Neural cell (in vitro differentiated cells): Measurements from ENCODE around the gene EPB41L2. TPM values are rescaled to one million over a fixed set of nuclear protein-coding genes. Genes with fewer than 3 reads are reported as not detected.

Experiments
- H2AFZ ChIP-seq: fragments of 200-600, 300-800 bp; sonication (generic), shearing (Covaris generic); 2 replicates; pipeline ENCODE4 v1.6.0; 2014; ENCODE audit warnings: low read depth, mild to moderate bottlenecking, antibody characterized with exemption, low read length, moderate library complexity
- H3F3A ChIP-seq: fragments of 200-600 bp; shearing (Covaris generic); 2 replicates; pipeline ENCODE4 v1.6.1; 2016; ENCODE audit warnings: mild to moderate bottlenecking, moderate library complexity, mixed read lengths, antibody characterized with exemption, low read length; ENCODE audit not compliant: insufficient read depth, poor library complexity, severe bottlenecking
- H3K27ac ChIP-seq: fragments of 200-600, 300-800 bp; sonication (generic), shearing (Covaris generic); 2 replicates; pipeline ENCODE4 v1.5.1; 2014; ENCODE audit warnings: mild to moderate bottlenecking, low read length, moderate library complexity
- H3K27me3 ChIP-seq: fragments of 300-800, 200-600 bp; sonication (generic), shearing (Covaris generic); 2 replicates; pipeline ENCODE4 v1.6.0; 2014; ENCODE audit warnings: mild to moderate bottlenecking, low read depth, low read length, moderate library complexity; ENCODE audit not compliant: insufficient read depth
- H3K36me3 ChIP-seq: fragments of 300-800, 200-600 bp; sonication (generic), shearing (Covaris generic); 2 replicates; pipeline ENCODE4 v1.5.1; 2014; ENCODE audit warnings: mild to moderate bottlenecking, antibody characterized with exemption, low read length, moderate library complexity; ENCODE audit not compliant: insufficient read depth
- H3K4me2 ChIP-seq: fragments of 300-800, 200-600 bp; sonication (generic), shearing (Covaris generic); 2 replicates; pipeline ENCODE4 v1.6.0; 2014; ENCODE audit warnings: mild to moderate bottlenecking, low read length
- H3K4me3 ChIP-seq: fragments of 300-800, 200-600 bp; sonication (generic), shearing (Covaris generic); 2 replicates; pipeline ENCODE4 v1.5.1; 2014; ENCODE audit warnings: mild to moderate bottlenecking, low read length, moderate library complexity
- H3K79me2 ChIP-seq: fragments of 200-600 bp; shearing (Covaris generic); replicated peaks from 2 replicates; pipeline ENCODE4 v1.6.0; 2014; ENCODE audit warnings: mild to moderate bottlenecking, low read length, moderate library complexity; ENCODE audit not compliant: insufficient read depth
- H3K9ac ChIP-seq: fragments of 300-800, 200-600 bp; sonication (generic), shearing (Covaris generic); 2 replicates; pipeline ENCODE4 v1.6.1; 2016; ENCODE audit warnings: mild to moderate bottlenecking, low read length, mixed read lengths
- H3K9me2 ChIP-seq: fragments of 200-600 bp; shearing (Covaris generic); 2 replicates; pipeline ENCODE4 v1.6.1; 2016; ENCODE audit warnings: mild to moderate bottlenecking, low read length, mixed read lengths; ENCODE audit not compliant: insufficient read depth
- H3K9me3 ChIP-seq: fragments of 200-600, 300-800 bp; sonication (generic), shearing (Covaris generic); 2 replicates; pipeline ENCODE4 v1.6.1; 2016; ENCODE audit warnings: mild to moderate bottlenecking, mixed run types, low read length, moderate library complexity, mixed read lengths
- H4K20me1 ChIP-seq: fragments of 200-600 bp; shearing (Covaris generic); 2 replicates; pipeline ENCODE4 v1.6.1; 2016; ENCODE audit warnings: mild to moderate bottlenecking, mixed run types; ENCODE audit not compliant: insufficient read depth
- CTCF ChIP-seq: fragments of 450-650 bp; IDR thresholded peaks from 2 replicates; pipeline ENCODE4 v1.5.1; 2014; ENCODE audit warnings: antibody characterized with exemption, mild to moderate bottlenecking, moderate library complexity; ENCODE audit not compliant: poor library complexity, severe bottlenecking
- EP300 ChIP-seq: fragments of 450-650 bp; conservative IDR thresholded peaks from 2 replicates; pipeline ENCODE4 v1.6.1; 2014; ENCODE audit warnings: antibody characterized with exemption, mild to moderate bottlenecking, moderate library complexity; ENCODE audit not compliant: poor library complexity, severe bottlenecking
- EZH2 ChIP-seq: fragments of 200-600, 300-800 bp; shearing (Covaris generic), sonication (generic); IDR thresholded peaks from 2 replicates; pipeline ENCODE4 v1.6.1; 2014; ENCODE audit warnings: antibody characterized with exemption, low read length, borderline replicate concordance, mild to moderate bottlenecking; ENCODE audit not compliant: insufficient read depth, poor library complexity, severe bottlenecking
- MXI1 ChIP-seq: fragments of 450-650 bp; conservative IDR thresholded peaks from 2 replicates; pipeline ENCODE4 v1.6.1; 2014; ENCODE audit warnings: antibody characterized with exemption, mild to moderate bottlenecking; ENCODE audit not compliant: poor library complexity, severe bottlenecking
- POLR2AphosphoS5 ChIP-seq: IDR thresholded peaks from 2 replicates; pipeline ENCODE4 v1.6.1; 2012
- RAD21 ChIP-seq: fragments of 450-650 bp; conservative IDR thresholded peaks from 2 replicates; pipeline ENCODE4 v1.6.1; 2014; ENCODE audit warnings: antibody characterized with exemption, mild to moderate bottlenecking, moderate library complexity
- REST ChIP-seq: IDR thresholded peaks from 2 replicates; pipeline ENCODE4 v1.6.1; 2012; ENCODE audit warnings: borderline replicate concordance
- SMC3 ChIP-seq: fragments of 450-650 bp; conservative IDR thresholded peaks from 2 replicates; pipeline ENCODE4 v1.6.1; 2014; ENCODE audit warnings: antibody characterized with exemption, mild to moderate bottlenecking, moderate library complexity; ENCODE audit not compliant: poor library complexity
- TAF1 ChIP-seq: IDR thresholded peaks from 2 replicates; pipeline ENCODE4 v1.6.1; 2012; ENCODE audit warnings: low read depth
- polyA plus RNA-seq: library from polyadenylated mRNA; depleted of rRNA; stranded (reverse); fragments of >200 nt; gene quantifications from 2 replicates; pipeline ENCODE4 v1.2.3, GENCODE V29; 2014

EPB41L2 gene
- polyA plus RNA-seq, 1 donor from 2014 or later, result 13.5 TPM

GRCh38 chr6:131004936-131005335 lies 58.1 kb downstream of the EPB41L2 start:
- Histone ChIP-seq H3F3A (no peaks in the 10 kb centered on the region), H3K9ac (no peak overlapping the region), H3K9me2 (no peaks in the 10 kb centered on the region), H3K4me2 (no peak overlapping the region), H2AFZ (no peak overlapping the region), H3K27me3 (no peaks in the 10 kb centered on the region), H4K20me1 (no peaks in the 10 kb centered on the region), H3K36me3 (no peaks in the 10 kb centered on the region), H3K9me3 (no peaks in the 10 kb centered on the region), H3K27ac (no peak overlapping the region), H3K79me2 (no peaks in the 10 kb centered on the region), H3K4me3 (no peak overlapping the region)
- TF ChIP-seq SMC3, result no peak
- no peak for TF ChIP-seq EP300
- TF ChIP-seq POLR2AphosphoS5, result no peak
- TF ChIP-seq EZH2, result no peak
- no peak for TF ChIP-seq CTCF
- TF ChIP-seq RAD21, result no peak

GRCh38 chr6:131004387-131004755 lies 58.7 kb downstream of the EPB41L2 start:
- Histone ChIP-seq H2AFZ (no peak overlapping the region), H3K4me2 (no peak overlapping the region), H3K9ac (no peak overlapping the region), H3K27me3 (no peaks in the 10 kb centered on the region), H3K9me2 (no peaks in the 10 kb centered on the region), H4K20me1 (no peaks in the 10 kb centered on the region), H3K79me2 (no peaks in the 10 kb centered on the region), H3K36me3 (no peaks in the 10 kb centered on the region), H3K9me3 (no peaks in the 10 kb centered on the region), H3K27ac (no peak overlapping the region), H3F3A (no peaks in the 10 kb centered on the region), H3K4me3 (no peak overlapping the region)
- TF ChIP-seq EP300 (no peak), EZH2 (no peak), SMC3 (no peak), RAD21 (no peak), CTCF (no peak), TAF1 (no peak), POLR2AphosphoS5 (no peak), MXI1 (no peak), REST (no peak)
